Measurements from ENCODE around the gene CHRD.
"Not testable (repeated sequence)": the region's sequence is repeated elsewhere in the genome, so short reads cannot be mapped to it uniquely, and the experiment has no call there.

The CHRD gene

DNA sequence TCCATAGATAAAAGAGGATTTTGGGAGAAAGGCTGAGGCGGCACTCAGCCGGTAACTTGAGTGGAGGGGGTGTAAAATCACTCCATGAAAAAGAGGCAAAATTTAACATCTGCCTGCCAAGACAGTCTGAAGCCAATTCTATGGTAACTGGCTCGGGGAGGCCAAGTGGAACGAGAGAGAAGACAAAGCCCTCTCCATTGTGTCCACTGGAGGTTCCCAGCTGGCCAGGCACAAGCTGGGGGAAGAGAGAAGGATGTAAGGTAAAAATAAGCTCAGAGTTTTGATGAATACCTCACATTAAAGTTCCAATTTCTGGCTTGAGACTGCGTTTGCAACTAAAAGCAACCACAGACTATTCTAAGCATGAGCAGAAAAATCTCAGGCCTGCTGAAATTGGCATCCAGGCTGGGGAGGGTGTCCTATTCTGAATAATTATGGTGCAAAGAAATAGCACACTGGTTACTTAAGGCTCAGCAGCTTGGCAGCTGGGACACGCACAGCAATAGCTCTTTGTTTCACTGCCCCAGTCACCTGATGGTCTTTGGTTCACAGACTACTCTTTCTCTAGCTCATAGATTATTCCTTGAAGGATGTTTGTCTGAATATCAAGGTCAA is 48.8 kb downstream of the CHRD start:
- DNase-seq = no peak

DNA sequence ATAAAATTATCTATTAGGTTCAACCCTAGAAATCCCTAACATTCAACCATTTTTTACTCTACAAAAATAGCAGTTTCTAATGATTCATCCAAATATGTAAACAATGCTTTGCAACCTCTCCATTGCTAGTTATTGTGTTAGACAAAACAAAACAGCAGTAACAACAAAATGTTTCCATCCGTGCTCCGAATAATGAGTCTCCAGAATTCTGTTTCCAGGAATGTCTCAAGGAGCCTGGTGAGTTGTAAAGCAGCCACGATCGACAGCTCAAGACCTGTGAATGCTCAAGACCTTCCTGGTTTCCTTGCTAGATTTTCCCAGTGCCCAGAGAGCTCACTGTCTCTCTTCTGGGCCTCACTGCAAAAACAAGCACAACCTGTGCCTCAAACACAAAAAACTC is 49.9 kb downstream of the CHRD start:
- DNase-seq = no peak

DNA sequence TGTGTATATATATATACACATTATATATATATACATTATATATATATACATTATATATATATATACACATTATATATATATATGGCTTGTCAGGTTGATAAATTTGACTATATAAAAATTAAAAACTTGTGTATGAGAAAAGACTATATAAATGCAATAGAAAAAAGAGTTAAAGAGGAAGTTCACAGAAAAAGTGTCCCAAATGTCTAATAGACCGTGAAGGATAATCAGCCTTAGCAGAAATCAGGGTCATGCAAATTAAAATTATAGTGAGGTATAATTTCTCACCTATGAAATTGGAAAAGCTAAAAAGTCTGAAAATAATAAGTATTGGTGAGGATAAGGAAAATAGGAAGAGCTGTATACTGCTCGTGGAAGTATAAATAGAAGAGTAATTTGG is 51.1 kb downstream of the CHRD start:
- no peak for DNase-seq

DNA sequence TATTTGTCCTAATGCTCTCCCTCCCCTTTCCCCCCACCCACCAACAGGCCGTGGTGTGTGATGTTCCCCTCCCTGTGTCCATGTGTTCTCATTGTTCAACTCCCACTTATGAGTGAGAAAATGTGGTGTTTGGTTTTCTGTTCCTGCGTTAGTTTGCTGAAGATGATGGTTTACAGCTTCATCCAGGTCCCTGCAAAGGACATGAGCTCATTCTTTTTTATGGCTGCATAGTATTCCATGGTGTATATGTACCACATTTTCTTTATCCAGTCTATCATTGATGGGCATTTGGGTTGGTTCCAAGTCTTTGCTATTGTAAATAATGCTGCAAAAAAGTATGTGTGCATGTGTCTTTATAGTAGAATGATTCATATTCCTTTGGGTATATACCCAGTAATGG is 53.3 kb downstream of the CHRD start:
- DNase-seq = not testable (repeated sequence)

DNA sequence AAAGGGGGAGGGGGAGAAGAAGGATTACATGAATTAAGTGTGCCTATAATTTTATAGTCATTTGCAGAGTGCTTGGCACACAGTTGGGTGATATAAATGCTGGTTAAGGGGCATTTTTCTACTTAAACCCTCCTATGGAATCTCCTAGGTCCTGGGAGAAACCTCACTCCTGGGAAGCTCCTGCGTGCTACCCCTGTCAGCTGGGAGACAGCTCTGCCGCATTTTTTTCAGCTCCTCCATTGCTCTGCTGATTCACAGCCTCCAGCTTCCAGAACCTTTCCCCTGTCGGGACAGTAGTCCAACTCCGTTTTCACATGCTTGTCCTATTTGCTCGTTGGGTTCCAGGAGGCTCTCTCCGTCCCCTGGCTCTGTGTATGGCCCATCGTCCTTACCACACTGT is 59.2 kb downstream of the CHRD start:
- no peak for DNase-seq

All from RPMI8226 (cell line).